Right lobe of liver (tissue), 4 donors: ENCODE measurements around the gene PROM2.

Experiments
- POLR2A ChIP-seq: fragments of 450-650 bp; IDR thresholded peaks from one replicate; pipeline ENCODE4 v1.6.1; 2017; ENCODE audit warnings: antibody characterized with exemption, mild to moderate bottlenecking
- TF ChIP-seq, protein P1 (sequence below), 4 donors: fragments of 200-600 bp in 3 of 4; fragments of 450-650 bp in 1 of 4; IDR thresholded peaks; one replicate each; pipeline versions ENCODE4 v1.5.1 to v1.8.0; 2016 to 2022; ENCODE audit warnings: antibody characterized with exemption in 4 of 4, mild to moderate bottlenecking in 2 of 4
- donor health status: DM: no; HTN: no; CAD: no.
- donor health status: DM: no; HTN: no; CAD: no.
- donor health status: DM: no; HTN: yes; CAD: no.

DNA sequence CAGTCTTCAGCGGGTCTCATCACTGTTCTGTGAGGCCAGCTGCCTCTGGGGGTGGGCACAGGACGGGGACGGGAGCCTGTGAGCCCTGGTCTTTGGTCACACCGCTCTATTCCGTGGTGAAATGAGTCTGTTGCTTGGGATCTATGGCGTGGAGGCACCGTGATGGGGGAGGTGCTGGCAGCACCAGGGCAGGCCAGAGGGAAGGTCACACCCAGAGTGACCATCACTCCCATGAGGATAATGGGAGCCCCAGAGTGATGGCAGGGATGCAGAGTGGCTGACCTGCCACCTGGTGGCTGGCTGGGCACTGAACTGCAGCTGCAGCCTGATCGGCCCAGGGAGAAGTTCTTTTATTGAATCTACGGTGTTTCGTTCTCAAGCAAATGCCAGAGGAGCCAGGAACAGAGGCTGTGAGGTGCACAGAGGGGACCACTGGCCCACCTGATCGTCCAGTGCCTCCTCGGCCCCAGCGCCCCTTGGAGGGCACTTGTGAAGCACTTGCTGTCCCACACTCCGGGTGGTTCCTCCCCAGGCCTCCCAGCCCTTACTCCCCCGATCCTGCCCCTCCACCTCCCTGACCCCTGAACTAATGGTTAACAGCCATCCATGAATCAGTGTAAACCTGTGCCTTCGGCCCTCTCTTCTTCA, 40.8 kb downstream of the PROM2 start:
- no peak for TF ChIP-seq POLR2A
- TF ChIP-seq, protein P1, sequence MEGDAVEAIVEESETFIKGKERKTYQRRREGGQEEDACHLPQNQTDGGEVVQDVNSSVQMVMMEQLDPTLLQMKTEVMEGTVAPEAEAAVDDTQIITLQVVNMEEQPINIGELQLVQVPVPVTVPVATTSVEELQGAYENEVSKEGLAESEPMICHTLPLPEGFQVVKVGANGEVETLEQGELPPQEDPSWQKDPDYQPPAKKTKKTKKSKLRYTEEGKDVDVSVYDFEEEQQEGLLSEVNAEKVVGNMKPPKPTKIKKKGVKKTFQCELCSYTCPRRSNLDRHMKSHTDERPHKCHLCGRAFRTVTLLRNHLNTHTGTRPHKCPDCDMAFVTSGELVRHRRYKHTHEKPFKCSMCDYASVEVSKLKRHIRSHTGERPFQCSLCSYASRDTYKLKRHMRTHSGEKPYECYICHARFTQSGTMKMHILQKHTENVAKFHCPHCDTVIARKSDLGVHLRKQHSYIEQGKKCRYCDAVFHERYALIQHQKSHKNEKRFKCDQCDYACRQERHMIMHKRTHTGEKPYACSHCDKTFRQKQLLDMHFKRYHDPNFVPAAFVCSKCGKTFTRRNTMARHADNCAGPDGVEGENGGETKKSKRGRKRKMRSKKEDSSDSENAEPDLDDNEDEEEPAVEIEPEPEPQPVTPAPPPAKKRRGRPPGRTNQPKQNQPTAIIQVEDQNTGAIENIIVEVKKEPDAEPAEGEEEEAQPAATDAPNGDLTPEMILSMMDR (IDR thresholded peaks at IDR 0.05) = peak; percentile 63 to 89 (median 85)
